HG03442 (cell line): Measurements from ENCODE around the gene LRRN2.
"Not testable (repeated sequence)": the region's sequence is repeated elsewhere in the genome, so short reads cannot be mapped to it uniquely, and the experiment has no call there.

Source experiments
- ATAC-seq: cut with Tn5 transposase; IDR thresholded peaks from one replicate; pipeline ENCODE4 v1.9.1; 2021; ENCODE audit warnings: mild to moderate bottlenecking, moderate library complexity; ENCODE audit not compliant: unreplicated experiment

Gene LRRN2

DNA sequence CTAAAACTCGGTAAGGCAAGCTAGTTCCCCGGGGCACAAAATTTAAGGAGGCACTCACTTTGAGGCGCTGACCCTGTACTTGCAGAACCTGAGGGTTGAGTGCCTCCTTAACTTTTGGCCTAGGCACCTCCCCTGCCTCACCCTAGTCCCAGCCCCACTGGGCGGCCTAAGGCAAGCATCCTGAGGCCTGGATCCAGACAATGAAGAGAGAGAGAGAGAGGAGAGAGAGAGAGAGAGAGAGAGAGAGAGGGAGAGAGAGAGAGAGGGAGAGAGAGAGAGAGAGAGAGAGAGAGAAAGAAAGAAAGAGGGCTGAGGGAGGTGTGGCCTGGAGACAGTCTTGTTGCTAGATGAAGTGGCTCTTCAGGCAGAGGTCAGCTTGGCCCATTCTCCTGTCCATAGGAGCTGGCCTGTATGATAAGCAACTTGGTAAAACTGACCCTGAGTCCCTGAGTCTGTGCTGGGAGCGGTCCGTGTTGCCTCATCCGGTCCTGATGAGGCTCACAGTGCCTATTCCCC is 7.4 kb upstream of the LRRN2 start:
- no peak for ATAC-seq

GRCh38 chr1:204692325-204692840 is 6.8 kb upstream of the LRRN2 start:
- ATAC-seq, result no peak

- ATAC-seq, result not testable (repeated sequence)
These were observed 5.8 kb upstream of the LRRN2 start for GRCh38 chr1:204691328-204691730.

GRCh38 chr1:204688776-204689175 is 3.2 kb upstream of the LRRN2 start:
- no peak for ATAC-seq

DNA sequence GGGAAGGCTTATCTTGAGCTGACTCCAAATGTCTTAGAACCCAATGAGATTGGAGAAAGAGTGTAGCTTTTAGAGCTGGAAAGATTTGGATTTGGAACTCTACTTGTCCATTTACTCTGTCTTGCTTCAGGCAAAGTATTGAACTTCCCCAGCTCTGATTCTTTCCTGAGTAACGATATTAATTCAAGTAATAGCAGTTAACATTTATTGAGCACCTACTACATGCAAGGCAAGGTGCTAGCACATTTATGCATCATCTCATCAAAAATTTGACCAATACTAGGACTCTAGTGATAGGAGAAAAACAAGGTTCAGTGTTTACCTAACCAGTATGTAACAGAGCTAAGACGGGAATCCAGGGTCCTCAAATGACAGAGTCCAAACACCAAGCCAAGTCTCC is 2.5 kb upstream of the LRRN2 start:
- ATAC-seq, result no peak

GRCh38 chr1:204684571-204685235 is 835 bp downstream of the LRRN2 start:
- ATAC-seq, result no peak

DNA sequence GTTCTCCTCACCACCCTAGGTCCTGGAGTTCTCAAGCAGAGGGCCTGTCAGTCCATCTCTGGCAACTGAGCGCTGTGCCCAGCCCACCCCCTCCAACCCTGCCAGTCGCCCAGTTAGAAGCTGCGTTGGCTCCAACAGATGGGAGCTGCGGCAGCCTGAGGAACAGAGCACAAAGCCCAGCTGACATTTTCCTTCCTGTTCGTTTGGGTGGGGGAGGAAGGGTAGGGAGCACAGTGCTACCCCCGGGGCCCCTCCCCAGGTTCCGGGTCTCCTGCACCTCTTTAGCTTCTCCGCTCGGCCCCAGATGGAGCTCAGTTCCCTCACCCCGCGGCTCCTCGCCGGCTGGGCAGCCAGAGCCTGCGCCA is 1.4 kb downstream of the LRRN2 start:
- ATAC-seq, result no peak

- no peak for ATAC-seq
These were observed 2.0 kb downstream of the LRRN2 start for GRCh38 chr1:204683284-204684205.

DNA sequence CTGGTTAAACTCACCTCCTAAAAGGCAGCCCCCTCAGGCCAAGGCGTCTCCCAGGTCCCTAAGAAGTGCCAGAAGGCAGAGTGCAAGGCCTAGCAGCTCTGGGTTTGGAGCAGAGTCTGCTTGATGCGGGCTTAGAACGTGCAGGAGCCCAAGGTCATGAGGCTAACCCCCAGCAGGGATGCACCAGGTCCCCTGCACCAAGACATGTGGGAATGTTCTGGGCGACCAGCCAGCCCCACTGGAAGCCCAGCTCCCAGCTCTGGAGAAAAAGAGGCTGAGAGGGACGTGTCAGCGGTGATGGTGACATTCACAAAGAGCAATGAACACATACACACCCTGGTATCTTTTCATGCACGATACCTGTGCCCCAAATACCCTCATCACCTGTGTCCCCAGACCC is 5.1 kb downstream of the LRRN2 start:
- ATAC-seq, result no peak

DNA sequence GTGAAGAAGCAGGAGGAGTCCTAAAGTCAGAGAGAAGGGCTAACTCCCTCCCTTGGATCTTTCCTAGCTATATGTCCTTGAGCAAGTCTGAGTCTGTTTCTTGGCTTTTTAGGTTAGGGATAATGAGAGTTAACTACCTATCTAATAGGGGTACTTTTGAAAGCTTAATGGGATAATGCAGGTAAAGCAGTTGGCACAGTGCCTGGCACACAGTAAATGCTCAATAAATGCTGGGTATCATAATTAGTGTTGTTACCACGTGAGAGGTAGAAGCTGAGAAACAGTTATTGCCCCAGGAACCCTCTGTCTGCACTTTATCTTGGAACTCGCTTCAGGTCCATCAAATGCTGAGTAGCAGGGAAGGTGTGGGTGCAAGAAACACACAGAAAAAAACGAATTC is 5.5 kb downstream of the LRRN2 start:
- ATAC-seq, result no peak

DNA sequence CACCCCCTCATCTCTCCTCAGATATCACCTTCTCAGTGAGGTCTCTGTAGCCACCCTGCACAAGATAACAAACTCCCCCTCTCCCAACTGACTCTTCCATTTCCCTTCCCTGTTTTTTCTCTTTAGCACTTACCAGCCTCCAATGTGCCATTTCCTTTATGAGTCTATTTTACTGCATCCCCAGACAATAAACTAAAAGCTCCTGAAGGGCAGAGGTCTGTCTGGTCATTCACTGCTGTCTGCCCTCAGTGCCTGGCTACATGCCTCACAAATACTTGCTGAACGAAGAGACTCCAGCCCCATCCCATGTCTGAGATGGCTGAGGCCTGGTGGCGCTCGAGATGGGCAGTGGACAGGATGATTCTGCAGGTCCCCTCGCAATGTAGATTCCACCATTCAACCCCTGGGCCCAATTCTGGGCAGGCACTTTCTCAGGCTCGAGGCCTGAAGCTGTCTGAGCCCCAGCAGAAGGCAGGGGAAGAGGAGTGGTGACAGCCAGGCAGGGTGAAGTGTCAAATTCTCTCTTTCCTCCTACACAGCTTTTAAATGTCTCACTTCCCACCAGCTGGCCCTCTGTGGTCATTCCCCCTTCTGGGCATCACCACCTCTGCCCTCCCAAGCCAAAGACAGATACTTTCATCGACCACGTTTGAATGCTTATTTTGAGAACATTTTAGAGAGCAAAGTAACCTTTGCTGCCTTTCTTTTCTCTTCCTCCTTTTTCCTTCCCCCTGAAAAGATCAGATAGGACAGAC is 6.6 kb downstream of the LRRN2 start:
- no peak for ATAC-seq

DNA sequence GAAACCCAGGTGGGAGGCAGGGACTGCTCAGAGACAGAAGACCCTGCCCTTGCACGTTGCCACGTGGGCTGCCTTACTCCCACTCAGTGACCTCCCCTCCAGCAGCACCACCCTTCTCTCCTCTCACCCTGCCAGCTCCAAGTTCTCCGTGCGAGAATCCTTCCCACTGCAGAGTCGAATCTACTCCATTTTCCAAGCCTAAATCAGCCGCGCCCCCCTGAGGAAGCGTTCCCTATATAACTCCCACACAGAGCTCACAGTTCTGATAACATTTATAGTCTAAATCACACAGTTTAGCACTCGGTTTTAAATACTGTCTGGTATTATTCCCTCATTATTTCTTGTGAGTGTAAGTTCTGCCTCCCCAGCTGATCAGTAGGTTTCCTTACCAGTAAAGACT is 7.7 kb downstream of the LRRN2 start:
- no peak for ATAC-seq

DNA sequence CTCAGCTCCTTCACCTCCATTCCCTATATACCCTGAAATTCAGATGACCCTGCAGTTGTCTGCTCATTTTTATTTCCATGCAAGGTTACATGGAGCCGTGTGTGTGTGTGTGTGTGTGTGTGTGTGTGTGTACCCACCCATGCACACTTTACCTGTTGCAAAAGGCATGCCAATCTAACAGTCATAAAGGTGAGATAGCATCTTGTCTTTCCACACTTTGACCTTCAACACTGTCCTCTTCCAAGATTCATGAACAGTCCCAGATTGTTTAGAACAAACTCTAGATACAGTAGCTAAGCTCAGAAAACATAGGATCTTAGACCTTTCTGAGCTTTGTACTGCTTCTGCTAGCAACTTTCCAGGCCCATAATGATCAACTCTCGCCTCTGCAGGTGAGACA is 9.5 kb downstream of the LRRN2 start:
- no peak for ATAC-seq

DNA sequence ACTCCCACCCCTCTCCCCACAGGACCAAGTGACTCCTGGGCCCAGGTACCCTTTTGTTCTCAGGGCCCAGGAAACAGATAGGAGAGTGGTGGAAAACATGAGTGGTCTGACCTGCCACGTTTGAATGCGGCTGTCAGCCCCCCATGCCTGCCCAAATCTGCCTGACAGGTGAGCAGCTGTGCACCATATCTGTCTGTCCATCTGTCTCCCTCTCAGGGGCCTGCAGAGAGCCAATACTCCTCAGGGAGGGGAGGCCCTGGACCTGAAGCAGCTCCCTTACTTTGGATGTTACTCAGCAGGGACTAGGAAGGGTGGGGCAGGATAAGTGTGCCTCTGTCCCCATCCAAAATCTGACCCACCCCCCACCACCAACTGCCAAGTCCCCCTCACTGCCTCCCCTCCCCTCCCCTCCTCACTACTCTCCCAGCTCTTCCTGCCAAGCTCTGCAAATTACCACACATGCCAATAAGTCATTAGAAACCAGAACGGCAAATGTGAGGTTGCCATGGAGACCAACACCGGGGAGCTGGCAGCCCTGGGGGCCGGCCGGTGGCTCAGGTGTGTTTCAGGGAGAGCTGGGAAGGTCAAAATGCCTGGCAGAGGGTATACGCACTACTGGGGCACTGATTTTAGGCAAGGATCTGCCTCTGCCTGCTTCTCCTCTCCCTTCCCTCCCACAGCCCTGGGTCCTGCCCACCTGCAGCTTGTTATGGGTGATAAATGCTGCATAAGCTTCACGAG is 11.5 kb downstream of the LRRN2 start:
- ATAC-seq, result no peak

GRCh38 chr1:204673209-204673608 is 12.3 kb downstream of the LRRN2 start:
- ATAC-seq, result no peak

- ATAC-seq, result no peak
These were observed 12.9 kb downstream of the LRRN2 start for GRCh38 chr1:204672482-204673121.

DNA sequence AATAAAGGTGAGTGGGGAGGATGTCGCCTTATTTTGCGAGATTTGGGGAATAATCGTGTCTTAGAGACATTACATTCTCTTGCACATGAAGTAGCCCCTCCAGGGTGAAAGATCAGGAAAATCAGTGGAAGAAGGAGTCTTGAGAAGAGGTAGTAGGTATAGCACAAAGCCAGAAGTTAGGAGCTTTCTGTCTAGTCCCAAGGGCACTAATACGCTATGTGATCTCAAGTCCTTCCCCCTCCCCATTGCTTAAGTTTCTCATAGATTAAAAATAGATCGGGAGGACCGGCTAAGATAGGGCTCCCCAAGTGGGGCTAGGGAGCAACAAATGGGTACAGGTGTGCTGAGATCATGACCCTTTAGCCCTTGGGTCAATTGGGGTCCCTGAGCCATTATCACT is 13.5 kb downstream of the LRRN2 start:
- no peak for ATAC-seq

- no peak for ATAC-seq
These were observed 15.2 kb downstream of the LRRN2 start for GRCh38 chr1:204670152-204670927.

- ATAC-seq, result no peak
These were observed 16.0 kb downstream of the LRRN2 start for GRCh38 chr1:204669579-204669978.

GRCh38 chr1:204664384-204664651 is 21.2 kb downstream of the LRRN2 start:
- no peak for ATAC-seq
